BE2C (cell line): ENCODE results near the gene FDXACB1.

Source experiments
- DNase-seq: peaks from one replicate; pipeline ENCODE4 v3.0.0-alpha.2; 2020
- H3K27me3 ChIP-seq: fragments of 250-450 bp; sonication (Bioruptor Pico); 2 replicates; pipeline ENCODE4 v1.5.1; 2020; ENCODE audit warnings: mild to moderate bottlenecking
- H3K36me3 ChIP-seq: fragments of 250-450 bp; sonication (Bioruptor Pico); 2 replicates; pipeline ENCODE4 v1.5.1; 2020; ENCODE audit warnings: mild to moderate bottlenecking
- H3K4me1 ChIP-seq: fragments of 250-450 bp; sonication (Bioruptor Pico); 2 replicates; pipeline ENCODE4 v1.5.1; 2020
- H3K4me3 ChIP-seq: 2 replicates; pipeline ENCODE4 v1.5.1; 2011; ENCODE audit warnings: low read depth, low read length
- H3K9me3 ChIP-seq: fragments of 250-450 bp; sonication (Bioruptor Pico); 2 replicates; pipeline ENCODE4 v1.5.1; 2020
- CTCF ChIP-seq: IDR thresholded peaks from 2 replicates; pipeline ENCODE4 v1.5.1; 2012; ENCODE audit warnings: mild to moderate bottlenecking, low read depth, low read length

The FDXACB1 gene

GRCh38 chr11:111843661-111844060 is 35.3 kb downstream of the FDXACB1 start:
- DNase-seq, result no peak
- H3K36me3 ChIP-seq, result no peaks in the 10 kb centered on the region; the same call in 1 of the 2 replicates
- H3K27me3 ChIP-seq, result no peaks in the 10 kb centered on the region
- no peaks in the 10 kb centered on the region for H3K9me3 ChIP-seq
- no peak for TF ChIP-seq CTCF
- no peaks in the 10 kb centered on the region; the same call in none of the 2 replicates for H3K4me1 ChIP-seq
- no peak overlapping the region for H3K4me3 ChIP-seq

- H3K4me3 ChIP-seq, result no peak overlapping the region
- no peaks in the 10 kb centered on the region; the same call in 1 of the 2 replicates for H3K36me3 ChIP-seq
Measured at GRCh38 chr11:111841370-111842053, 37.5 kb downstream of the FDXACB1 start.

GRCh38 chr11:111840143-111840542 is 38.8 kb downstream of the FDXACB1 start:
- peaks cover 2% of the 10 kb centered on the region; the same call in 1 of the 2 replicates for H3K36me3 ChIP-seq
- no peak overlapping the region for H3K4me3 ChIP-seq
- no peak for TF ChIP-seq CTCF
- H3K27me3 ChIP-seq, result no peaks in the 10 kb centered on the region
- H3K4me1 ChIP-seq, result no peaks in the 10 kb centered on the region; the same call in 1 of the 2 replicates
- no peaks in the 10 kb centered on the region for H3K9me3 ChIP-seq
- no peak for DNase-seq

More at GRCh38 chr11:111841370-111842053, 37.5 kb downstream of the FDXACB1 start:
- no peaks in the 10 kb centered on the region for H3K27me3 ChIP-seq
- TF ChIP-seq CTCF, result peak; percentile 90
- peak; percentile 86 for DNase-seq
- no peaks in the 10 kb centered on the region; the same call in none of the 2 replicates for H3K4me1 ChIP-seq
- no peaks in the 10 kb centered on the region for H3K9me3 ChIP-seq

GRCh38 chr11:111838054-111838453 is 40.9 kb downstream of the FDXACB1 start:
- peaks cover 2% of the 10 kb centered on the region; the same call in 1 of the 2 replicates for H3K36me3 ChIP-seq
- H3K4me3 ChIP-seq, result no peak overlapping the region
- TF ChIP-seq CTCF, result no peak
- H3K27me3 ChIP-seq, result no peaks in the 10 kb centered on the region
- peaks cover 6% of the 10 kb centered on the region for H3K4me1 ChIP-seq
- DNase-seq, result no peak
- H3K9me3 ChIP-seq, result no peaks in the 10 kb centered on the region

- Histone ChIP-seq H3K9me3 (no peaks in the 10 kb centered on the region), H3K4me1 (peaks cover 6% of the 10 kb centered on the region), H3K27me3 (no peaks in the 10 kb centered on the region), H3K36me3 (peaks cover 2% of the 10 kb centered on the region; the same call in 1 of the 2 replicates), H3K4me3 (no peak overlapping the region)
- no peak for DNase-seq
- no peak for TF ChIP-seq CTCF
Measured at GRCh38 chr11:111837366-111837891, 41.5 kb downstream of the FDXACB1 start.

- no peak for DNase-seq
- Histone ChIP-seq H3K4me1 (peaks cover 6% of the 10 kb centered on the region), H3K27me3 (no peaks in the 10 kb centered on the region), H3K4me3 (no peak overlapping the region), H3K9me3 (no peaks in the 10 kb centered on the region), H3K36me3 (peaks cover 2% of the 10 kb centered on the region; the same call in 1 of the 2 replicates)
- no peak for TF ChIP-seq CTCF
Measured at GRCh38 chr11:111836721-111837120, 42.2 kb downstream of the FDXACB1 start.
